Measurements from ENCODE around the gene HSPA1L.
A peak's percentile ranks its signal among the peaks of the same experiment; 100 is the strongest.
"Not testable (repeated sequence)": the region's sequence is repeated elsewhere in the genome, so short reads cannot be mapped to it uniquely, and the experiment has no call there.

The HSPA1L gene

GRCh38 chr6:31815025-31815838 lies at the start of gene HSPA1L, which contains the start of gene HSPA1A:
Gene HSPA1L, minus strand, starts transcription at chr6:31815283. Its CDS starts 3,311 bp downstream, at chr6:31811972.
Gene HSPA1A, plus strand, starts transcription at chr6:31815543. Its CDS starts 214 bp downstream, at chr6:31815757.
- H3K4me3 ChIP-seq (ENCODE audit: low read depth, low read length) = peak within 1 kb of the TSS; percentile 35

GRCh38 chr6:31864818-31865204 lies 49.7 kb upstream of the HSPA1L start:
- no peak overlapping the region for H3K4me3 ChIP-seq (ENCODE audit: low read depth, low read length)

- peak overlapping the region; percentile 72 for H3K4me3 ChIP-seq (ENCODE audit: low read depth, low read length)
These were observed 49.1 kb upstream of the HSPA1L start for GRCh38 chr6:31864123-31864562.

GRCh38 chr6:31862344-31863235 lies 47.5 kb upstream of the HSPA1L start, which contains the start of gene NEU1:
Gene NEU1, minus strand, starts transcription at chr6:31862821. Its CDS starts 45 bp downstream, at chr6:31862776.
- H3K4me3 ChIP-seq (ENCODE audit: low read depth, low read length) = peak within 1 kb of the TSS; percentile 77

GRCh38 chr6:31861919-31862343 lies 46.8 kb upstream of the HSPA1L start:
- H3K4me3 ChIP-seq (ENCODE audit: low read depth, low read length) = peak overlapping the region; percentile 77

- no peak overlapping the region for H3K4me3 ChIP-seq (ENCODE audit: low read depth, low read length)
These were observed 46.1 kb upstream of the HSPA1L start for GRCh38 chr6:31861150-31861549.

GRCh38 chr6:31860349-31860748 lies 45.3 kb upstream of the HSPA1L start:
- H3K4me3 ChIP-seq (ENCODE audit: low read depth, low read length) = no peak overlapping the region

- no peak overlapping the region for H3K4me3 ChIP-seq (ENCODE audit: low read depth, low read length)
These were observed 44.8 kb upstream of the HSPA1L start for GRCh38 chr6:31859923-31860322.

GRCh38 chr6:31858707-31859106 lies 43.6 kb upstream of the HSPA1L start:
- no peak overlapping the region for H3K4me3 ChIP-seq (ENCODE audit: low read depth, low read length)

GRCh38 chr6:31857774-31858173 lies 42.7 kb upstream of the HSPA1L start:
- H3K4me3 ChIP-seq (ENCODE audit: low read depth, low read length) = not testable (repeated sequence)

- H3K4me3 ChIP-seq (ENCODE audit: low read depth, low read length) = not testable (repeated sequence)
These were observed 37.1 kb upstream of the HSPA1L start for GRCh38 chr6:31851980-31852718.

GRCh38 chr6:31851485-31851832 lies 36.4 kb upstream of the HSPA1L start:
- H3K4me3 ChIP-seq (ENCODE audit: low read depth, low read length) = no peak overlapping the region

- no peak overlapping the region for H3K4me3 ChIP-seq (ENCODE audit: low read depth, low read length)
These were observed 35.8 kb upstream of the HSPA1L start for GRCh38 chr6:31850765-31851484.

GRCh38 chr6:31847276-31847978 lies 32.3 kb upstream of the HSPA1L start:
- no peak overlapping the region for H3K4me3 ChIP-seq (ENCODE audit: low read depth, low read length)

- no peak overlapping the region for H3K4me3 ChIP-seq (ENCODE audit: low read depth, low read length)
These were observed 29.4 kb upstream of the HSPA1L start for GRCh38 chr6:31844507-31844906.

- no peak overlapping the region for H3K4me3 ChIP-seq (ENCODE audit: low read depth, low read length)
These were observed 27.0 kb upstream of the HSPA1L start for GRCh38 chr6:31842053-31842452.

GRCh38 chr6:31839779-31840126 lies 24.7 kb upstream of the HSPA1L start:
- not testable (repeated sequence) for H3K4me3 ChIP-seq (ENCODE audit: low read depth, low read length)

- no peak overlapping the region for H3K4me3 ChIP-seq (ENCODE audit: low read depth, low read length)
These were observed 23.9 kb upstream of the HSPA1L start for GRCh38 chr6:31838968-31839367.

- H3K4me3 ChIP-seq (ENCODE audit: low read depth, low read length) = peak overlapping the region; percentile 99
These were observed 23.1 kb upstream of the HSPA1L start for GRCh38 chr6:31838114-31838553.

Data from iPS-11a (cell line).